Measurements from ENCODE around the gene EXOSC10.

EXOSC10 gene

DNA sequence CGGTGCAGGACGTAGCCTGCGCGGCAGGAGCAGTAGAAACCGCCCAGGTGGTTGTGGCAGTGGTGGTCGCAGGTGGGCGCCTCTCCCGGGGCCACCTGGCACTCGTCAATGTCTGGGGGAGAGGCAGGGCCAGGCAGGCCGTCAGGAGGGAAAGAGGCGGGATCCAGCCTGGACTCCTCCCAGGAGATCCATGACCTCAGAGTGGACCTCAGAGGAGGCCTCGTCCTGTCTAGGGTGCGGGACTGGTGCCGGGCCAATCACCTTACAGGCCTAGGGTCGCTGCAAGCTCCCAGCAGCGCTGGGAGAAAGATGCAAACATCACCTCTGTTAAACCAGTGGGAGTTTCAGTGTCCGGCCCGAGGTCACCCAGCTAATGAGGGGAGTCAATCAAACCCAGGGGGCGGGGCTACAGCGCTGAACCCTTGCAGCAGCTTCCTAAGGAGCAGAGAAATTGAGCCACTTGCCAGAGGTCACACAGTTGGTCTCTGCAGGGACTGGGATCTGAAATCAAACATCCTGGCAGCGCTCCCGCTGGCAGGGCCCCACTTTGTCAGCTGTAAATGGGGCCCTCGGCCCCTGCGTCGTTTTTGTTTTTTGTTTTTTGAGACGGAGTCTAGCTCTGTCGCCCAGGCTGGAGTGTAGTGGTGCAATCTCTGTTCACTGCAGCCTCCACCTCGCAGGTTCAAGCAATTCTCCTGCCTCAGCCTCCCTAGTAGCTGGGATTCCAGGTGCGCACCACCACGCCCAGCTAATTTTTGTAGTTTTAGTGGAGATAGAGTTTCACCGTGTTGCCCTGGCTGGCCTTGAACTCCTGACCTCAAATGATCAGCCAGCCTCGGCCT, 54.0 kb downstream of the EXOSC10 start:
- TF ChIP-seq, protein P1, sequence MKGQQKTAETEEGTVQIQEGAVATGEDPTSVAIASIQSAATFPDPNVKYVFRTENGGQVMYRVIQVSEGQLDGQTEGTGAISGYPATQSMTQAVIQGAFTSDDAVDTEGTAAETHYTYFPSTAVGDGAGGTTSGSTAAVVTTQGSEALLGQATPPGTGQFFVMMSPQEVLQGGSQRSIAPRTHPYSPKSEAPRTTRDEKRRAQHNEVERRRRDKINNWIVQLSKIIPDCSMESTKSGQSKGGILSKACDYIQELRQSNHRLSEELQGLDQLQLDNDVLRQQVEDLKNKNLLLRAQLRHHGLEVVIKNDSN (IDR thresholded peaks at IDR 0.05), result no peak
- TF ChIP-seq YY1 (IDR thresholded peaks at IDR 0.05; ENCODE audit: low read depth) (no peak), TCF12 (IDR thresholded peaks at IDR 0.05; ENCODE audit: low read depth) (no peak), MAX (IDR thresholded peaks at IDR 0.05) (no peak), RAD21 (IDR thresholded peaks at IDR 0.05; ENCODE audit: low read depth) (no peak), CREB1 (IDR thresholded peaks at IDR 0.05; ENCODE audit: low read depth) (no peak), TAF1 (IDR thresholded peaks at IDR 0.05; ENCODE audit: low read depth) (no peak), CEBPB (IDR thresholded peaks at IDR 0.05) (no peak), FOXM1 (IDR thresholded peaks at IDR 0.05; ENCODE audit: borderline replicate concordance, low read depth) (no peak), ZBTB7A (IDR thresholded peaks at IDR 0.05; ENCODE audit: low read depth) (no peak)
- TF ChIP-seq, protein P2, sequence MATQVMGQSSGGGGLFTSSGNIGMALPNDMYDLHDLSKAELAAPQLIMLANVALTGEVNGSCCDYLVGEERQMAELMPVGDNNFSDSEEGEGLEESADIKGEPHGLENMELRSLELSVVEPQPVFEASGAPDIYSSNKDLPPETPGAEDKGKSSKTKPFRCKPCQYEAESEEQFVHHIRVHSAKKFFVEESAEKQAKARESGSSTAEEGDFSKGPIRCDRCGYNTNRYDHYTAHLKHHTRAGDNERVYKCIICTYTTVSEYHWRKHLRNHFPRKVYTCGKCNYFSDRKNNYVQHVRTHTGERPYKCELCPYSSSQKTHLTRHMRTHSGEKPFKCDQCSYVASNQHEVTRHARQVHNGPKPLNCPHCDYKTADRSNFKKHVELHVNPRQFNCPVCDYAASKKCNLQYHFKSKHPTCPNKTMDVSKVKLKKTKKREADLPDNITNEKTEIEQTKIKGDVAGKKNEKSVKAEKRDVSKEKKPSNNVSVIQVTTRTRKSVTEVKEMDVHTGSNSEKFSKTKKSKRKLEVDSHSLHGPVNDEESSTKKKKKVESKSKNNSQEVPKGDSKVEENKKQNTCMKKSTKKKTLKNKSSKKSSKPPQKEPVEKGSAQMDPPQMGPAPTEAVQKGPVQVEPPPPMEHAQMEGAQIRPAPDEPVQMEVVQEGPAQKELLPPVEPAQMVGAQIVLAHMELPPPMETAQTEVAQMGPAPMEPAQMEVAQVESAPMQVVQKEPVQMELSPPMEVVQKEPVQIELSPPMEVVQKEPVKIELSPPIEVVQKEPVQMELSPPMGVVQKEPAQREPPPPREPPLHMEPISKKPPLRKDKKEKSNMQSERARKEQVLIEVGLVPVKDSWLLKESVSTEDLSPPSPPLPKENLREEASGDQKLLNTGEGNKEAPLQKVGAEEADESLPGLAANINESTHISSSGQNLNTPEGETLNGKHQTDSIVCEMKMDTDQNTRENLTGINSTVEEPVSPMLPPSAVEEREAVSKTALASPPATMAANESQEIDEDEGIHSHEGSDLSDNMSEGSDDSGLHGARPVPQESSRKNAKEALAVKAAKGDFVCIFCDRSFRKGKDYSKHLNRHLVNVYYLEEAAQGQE (IDR thresholded peaks at IDR 0.05; ENCODE audit: low read depth), result no peak

- TF ChIP-seq NFIC (IDR thresholded peaks at IDR 0.05) (no peak), FOXM1 (IDR thresholded peaks at IDR 0.05; ENCODE audit: borderline replicate concordance, low read depth) (no peak), RAD21 (IDR thresholded peaks at IDR 0.05; ENCODE audit: low read depth) (no peak), MAX (IDR thresholded peaks at IDR 0.05) (no peak), EGR1 (IDR thresholded peaks at IDR 0.05) (no peak), CEBPB (IDR thresholded peaks at IDR 0.05) (no peak), TEAD4 (IDR thresholded peaks at IDR 0.05) (no peak), YY1 (IDR thresholded peaks at IDR 0.05; ENCODE audit: low read depth) (no peak), CREB1 (IDR thresholded peaks at IDR 0.05; ENCODE audit: low read depth) (no peak), ZBTB7A (IDR thresholded peaks at IDR 0.05; ENCODE audit: low read depth) (no peak), TCF12 (IDR thresholded peaks at IDR 0.05; ENCODE audit: low read depth) (no peak), TAF1 (IDR thresholded peaks at IDR 0.05; ENCODE audit: low read depth) (no peak), EP300 (IDR thresholded peaks at IDR 0.05; ENCODE audit: borderline replicate concordance) (no peak)
- TF ChIP-seq, protein P1 (IDR thresholded peaks at IDR 0.05), result no peak
- TF ChIP-seq, protein P2 (IDR thresholded peaks at IDR 0.05; ENCODE audit: low read depth), result no peak
These were observed 54.7 kb downstream of the EXOSC10 start for GRCh38 chr1:11044849-11045427.

- TF ChIP-seq EP300 (IDR thresholded peaks at IDR 0.05; ENCODE audit: borderline replicate concordance), result no peak
- TF ChIP-seq, protein P1 (IDR thresholded peaks at IDR 0.05), result no peak
- no peak for TF ChIP-seq FOXM1 (IDR thresholded peaks at IDR 0.05; ENCODE audit: borderline replicate concordance, low read depth)
- no peak for TF ChIP-seq TEAD4 (IDR thresholded peaks at IDR 0.05)
- no peak for TF ChIP-seq MAX (IDR thresholded peaks at IDR 0.05)
- TF ChIP-seq TCF12 (IDR thresholded peaks at IDR 0.05; ENCODE audit: low read depth), result no peak
- no peak for TF ChIP-seq CEBPB (IDR thresholded peaks at IDR 0.05)
- TF ChIP-seq RAD21 (IDR thresholded peaks at IDR 0.05; ENCODE audit: low read depth), result no peak
- no peak for TF ChIP-seq EGR1 (IDR thresholded peaks at IDR 0.05)
- no peak for TF ChIP-seq ZBTB7A (IDR thresholded peaks at IDR 0.05; ENCODE audit: low read depth)
- no peak for TF ChIP-seq YY1 (IDR thresholded peaks at IDR 0.05; ENCODE audit: low read depth)
- TF ChIP-seq NFIC (IDR thresholded peaks at IDR 0.05), result no peak
- TF ChIP-seq CREB1 (IDR thresholded peaks at IDR 0.05; ENCODE audit: low read depth), result no peak
- TF ChIP-seq, protein P2 (IDR thresholded peaks at IDR 0.05; ENCODE audit: low read depth), result no peak
- no peak for TF ChIP-seq TAF1 (IDR thresholded peaks at IDR 0.05; ENCODE audit: low read depth)
These were observed 55.4 kb downstream of the EXOSC10 start for GRCh38 chr1:11044086-11044848.
